CMK (cell line): ENCODE results near the gene LRTM2.
A peak's percentile ranks its signal among the peaks of the same experiment; 100 is the strongest.

Experiments used
- DNase-seq: peaks from one replicate; pipeline ENCODE4 v3.0.0-alpha.2; 2010; ENCODE audit warnings: low read depth

The LRTM2 gene

DNA sequence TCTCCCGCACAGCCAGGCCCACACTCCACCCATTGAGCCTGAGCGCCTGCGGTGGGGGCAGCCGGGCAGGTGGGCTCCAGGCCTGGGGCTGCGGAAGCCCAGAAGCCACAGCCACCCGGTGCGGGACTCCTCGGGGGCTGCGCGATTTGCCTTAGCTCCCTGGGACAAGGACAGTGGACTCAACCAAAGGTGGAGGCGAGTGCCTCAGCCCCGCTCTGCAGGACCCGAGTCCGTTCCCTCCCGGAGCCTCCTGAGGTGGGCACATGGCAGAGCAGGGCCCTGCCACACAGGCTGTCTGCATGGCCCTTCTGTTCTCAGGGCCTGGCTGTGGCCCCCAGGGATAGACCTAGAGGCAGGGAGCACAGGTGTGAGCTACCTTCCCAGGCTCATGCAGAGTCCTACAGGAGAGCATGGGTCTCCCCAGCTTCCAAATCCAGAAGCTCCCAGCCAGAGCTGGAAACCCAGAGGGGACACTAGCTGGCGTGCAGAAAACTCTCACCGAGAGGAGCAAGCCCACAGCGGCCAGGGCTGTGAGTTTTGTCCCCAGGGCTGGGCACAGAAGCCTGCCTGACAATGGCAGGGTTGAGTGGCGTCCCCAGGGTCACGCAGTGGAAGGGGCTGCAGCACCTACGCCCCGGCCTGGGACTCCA lies 22.2 kb upstream of the LRTM2 start:
- no peak for DNase-seq

DNA sequence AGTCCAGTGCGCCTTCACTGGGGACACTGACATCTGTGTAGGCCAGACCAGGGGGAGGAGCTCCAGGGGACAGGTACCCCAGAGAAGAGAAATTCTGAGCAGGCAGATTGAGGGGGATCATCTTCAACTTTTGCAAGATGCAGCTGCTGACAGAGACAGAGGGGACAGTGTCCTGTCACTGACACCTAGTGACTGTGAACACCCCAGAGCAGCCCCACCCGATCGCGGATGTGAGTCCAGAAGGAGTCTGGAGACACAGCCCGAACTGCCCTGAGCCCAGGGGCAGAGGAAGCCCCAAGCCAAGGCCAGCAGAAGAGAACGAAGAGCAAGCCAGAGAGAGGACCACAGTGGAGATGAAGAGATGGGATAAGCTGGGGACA lies 21.7 kb upstream of the LRTM2 start:
- DNase-seq = no peak

- DNase-seq = no peak
These were observed 21.1 kb upstream of the LRTM2 start for GRCh38 chr12:1799051-1799881.

GRCh38 chr12:1799882-1800400 lies 20.4 kb upstream of the LRTM2 start:
- DNase-seq = no peak

DNA sequence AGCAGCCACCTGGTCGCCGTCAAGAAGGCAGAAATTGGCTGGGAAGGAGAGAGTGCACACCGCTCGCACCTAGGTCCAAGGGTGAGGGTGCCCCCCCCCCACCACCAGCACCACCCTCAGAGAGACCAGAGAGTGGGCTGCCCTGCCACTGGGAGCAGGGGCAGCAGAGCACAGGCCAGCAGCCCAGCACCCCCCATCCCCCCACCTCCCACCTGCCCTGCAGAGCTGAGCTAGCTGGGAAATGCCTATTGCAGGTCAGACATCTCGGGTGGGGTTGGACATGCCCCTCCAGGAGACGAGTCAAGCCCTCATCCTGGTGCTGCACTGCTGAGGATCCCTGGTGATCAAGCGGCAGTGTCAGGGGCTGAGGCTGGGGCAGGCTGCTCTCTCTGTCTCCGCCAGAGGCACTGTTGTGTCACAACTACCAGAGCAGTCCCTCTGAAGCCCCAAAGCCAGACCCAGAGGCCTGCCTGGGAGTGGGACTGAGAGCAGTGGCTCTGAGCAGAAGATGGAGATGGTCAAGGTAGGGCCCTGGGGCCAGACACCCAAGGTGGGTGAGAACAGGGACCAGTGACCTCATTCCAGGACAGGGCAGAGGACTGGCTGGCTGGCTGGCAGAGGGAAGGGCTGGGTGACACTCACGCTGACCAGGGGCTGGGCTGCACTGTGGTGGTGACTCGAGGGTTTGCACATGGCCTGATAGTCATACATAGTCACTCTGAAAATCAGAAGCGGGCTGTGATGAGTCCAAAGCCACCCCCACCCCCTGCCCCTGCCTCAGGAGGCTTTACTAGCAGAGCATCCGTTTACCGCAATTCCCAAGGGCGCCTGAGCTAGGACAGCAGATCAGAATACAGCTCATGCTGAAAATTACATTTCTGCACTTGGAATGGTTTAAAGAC lies 19.7 kb upstream of the LRTM2 start:
- DNase-seq = no peak

DNA sequence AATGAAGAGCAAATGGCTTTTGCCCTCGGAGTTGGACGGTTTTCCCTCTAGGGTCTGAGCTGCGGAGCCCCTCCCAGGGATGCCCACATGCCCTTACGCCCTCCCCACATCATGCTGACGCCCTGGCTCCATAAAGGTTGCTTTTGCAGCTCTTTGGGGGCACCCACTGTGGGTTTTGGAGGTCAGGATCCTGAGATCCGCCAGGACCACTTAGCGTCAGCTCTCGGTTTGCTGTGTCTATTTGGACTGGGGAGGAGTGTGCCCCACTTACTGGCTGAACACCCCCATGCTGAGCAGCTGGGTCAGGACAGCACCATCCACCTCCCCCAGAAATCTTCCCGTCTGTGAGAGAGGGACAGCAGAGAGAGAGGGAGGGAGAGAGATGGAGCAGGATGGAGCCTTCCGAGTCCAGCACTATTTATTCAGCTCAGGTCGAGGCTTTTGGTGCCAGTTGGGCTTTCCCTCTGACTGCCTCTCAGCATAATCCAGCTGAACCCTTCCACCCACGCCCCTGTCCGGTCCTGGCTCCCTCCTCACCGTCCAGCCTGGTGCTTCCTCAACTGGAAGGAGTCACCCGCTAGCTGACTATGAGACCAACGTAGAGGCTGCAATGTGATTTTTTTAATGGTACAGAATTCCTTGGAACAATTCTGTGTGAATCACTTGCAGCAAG lies 18.9 kb upstream of the LRTM2 start:
- no peak for DNase-seq

- DNase-seq = no peak
These were observed 16.6 kb upstream of the LRTM2 start for GRCh38 chr12:1803736-1804135.

DNA sequence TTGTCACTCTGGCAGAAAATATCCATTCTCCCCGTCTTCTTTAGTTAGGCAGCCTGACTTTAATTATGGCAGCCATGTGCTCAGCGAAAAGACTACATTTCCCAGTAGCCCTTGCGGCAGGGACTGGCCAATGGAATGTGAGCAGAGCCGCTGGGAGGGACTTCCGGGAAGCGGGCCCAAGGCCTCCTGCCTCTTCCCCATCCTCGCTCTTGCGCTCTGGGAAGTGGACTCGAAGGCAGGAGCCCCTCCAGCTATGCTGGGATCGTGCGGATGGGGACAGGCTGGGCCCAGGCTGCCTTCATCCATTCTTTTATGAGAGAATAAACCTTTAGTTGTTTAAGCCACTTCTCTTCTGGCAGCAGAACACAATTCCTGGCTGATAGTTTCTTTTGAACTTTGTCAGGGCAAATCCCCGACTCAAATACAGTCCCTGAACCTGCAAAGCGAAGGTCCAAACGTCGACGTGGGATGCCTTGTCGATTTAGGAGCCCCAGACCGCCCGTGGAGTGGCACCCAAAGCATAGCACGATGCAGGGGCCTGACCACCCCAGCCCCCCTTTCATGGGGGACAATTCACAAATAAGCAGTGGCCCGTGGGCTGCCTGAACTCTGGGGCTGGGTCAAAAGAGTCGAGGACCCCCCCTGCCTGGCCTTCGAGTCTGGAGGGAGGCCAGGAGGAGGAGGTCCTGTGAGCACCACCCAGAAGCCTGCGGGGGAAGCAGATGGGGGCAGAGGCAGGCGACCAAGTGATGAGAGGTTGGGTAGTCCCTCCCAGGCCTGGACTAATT lies 15.6 kb upstream of the LRTM2 start:
- peak; percentile 83 for DNase-seq

GRCh38 chr12:1805441-1806081 lies 14.8 kb upstream of the LRTM2 start:
- DNase-seq = no peak

DNA sequence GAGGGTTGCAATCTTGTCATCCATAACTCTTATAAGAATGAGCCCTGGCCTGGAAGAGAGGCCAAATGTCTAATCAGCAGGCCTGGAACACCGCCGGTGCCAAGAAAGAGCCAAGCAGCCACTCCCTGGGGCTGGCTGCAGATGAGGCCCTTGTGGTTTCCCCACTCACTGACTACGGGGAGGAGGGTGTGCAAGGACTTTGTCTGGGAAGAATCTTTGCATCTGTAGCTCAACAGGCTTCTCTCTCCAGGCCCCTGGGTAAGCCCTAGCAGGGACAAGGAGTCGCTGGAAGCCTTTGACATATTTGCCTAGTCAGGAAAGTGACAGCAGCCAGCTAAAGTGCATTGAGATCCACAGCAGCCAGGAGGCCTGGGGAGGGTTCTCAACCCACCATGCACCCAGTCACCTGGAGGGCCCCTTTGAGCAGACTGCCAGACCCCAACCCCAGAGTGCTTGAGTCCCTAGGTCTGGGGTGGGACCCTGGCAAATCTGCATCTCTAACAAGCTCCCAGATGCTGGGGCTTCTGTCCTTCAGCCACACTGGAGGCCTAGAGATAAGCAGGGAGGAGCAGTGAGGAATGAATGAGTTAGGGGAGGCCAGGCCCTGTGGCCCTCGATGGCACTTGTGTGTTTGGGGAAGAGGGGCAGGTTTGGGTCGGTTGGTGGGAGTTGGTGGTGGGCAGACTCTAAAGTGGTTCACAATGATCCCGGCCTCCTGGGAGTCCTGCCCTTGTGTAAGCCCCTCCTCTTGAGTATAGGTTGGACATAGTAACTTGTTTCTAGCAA lies 13.9 kb upstream of the LRTM2 start:
- DNase-seq = no peak

DNA sequence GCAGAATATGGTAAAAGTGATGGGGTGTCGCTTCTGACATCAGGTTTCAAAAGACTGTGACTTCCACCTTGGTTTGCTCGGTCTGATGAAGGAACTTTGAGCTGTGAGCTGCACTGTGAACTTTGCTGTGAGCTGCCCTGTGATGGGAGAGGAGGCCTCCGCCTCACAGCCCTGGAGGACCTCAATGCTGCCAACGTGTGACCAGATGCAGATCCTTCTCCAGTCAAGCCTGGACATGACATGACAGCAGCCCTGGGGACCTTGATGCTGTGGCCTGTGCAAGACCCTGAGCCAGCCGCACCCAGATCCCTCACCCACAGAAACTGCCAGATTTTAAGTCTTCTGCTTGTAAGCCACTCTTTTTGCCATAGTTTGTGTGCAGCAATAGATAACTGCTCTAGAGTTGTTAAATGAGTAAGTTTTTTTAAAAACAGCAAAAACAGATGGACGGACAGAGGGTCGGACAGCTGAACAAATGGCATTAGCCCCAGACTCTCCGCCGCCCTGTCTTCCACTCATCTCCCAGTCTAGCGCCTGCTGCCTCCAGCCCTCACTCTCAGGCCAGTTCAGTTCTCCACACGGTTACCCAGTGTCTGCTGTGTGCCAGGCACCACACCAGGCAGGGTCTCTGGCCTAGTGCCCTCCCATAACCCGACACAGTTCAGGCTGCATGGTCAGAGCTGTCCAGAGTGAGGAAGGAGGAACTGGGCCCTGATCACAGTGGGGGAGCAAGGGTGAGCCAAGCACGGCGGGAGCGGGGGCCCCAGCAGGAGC lies 13.1 kb upstream of the LRTM2 start:
- DNase-seq = no peak

- no peak for DNase-seq
These were observed 12.1 kb upstream of the LRTM2 start for GRCh38 chr12:1808036-1808797.

- no peak for DNase-seq
These were observed 11.4 kb upstream of the LRTM2 start for GRCh38 chr12:1808798-1809480.

DNA sequence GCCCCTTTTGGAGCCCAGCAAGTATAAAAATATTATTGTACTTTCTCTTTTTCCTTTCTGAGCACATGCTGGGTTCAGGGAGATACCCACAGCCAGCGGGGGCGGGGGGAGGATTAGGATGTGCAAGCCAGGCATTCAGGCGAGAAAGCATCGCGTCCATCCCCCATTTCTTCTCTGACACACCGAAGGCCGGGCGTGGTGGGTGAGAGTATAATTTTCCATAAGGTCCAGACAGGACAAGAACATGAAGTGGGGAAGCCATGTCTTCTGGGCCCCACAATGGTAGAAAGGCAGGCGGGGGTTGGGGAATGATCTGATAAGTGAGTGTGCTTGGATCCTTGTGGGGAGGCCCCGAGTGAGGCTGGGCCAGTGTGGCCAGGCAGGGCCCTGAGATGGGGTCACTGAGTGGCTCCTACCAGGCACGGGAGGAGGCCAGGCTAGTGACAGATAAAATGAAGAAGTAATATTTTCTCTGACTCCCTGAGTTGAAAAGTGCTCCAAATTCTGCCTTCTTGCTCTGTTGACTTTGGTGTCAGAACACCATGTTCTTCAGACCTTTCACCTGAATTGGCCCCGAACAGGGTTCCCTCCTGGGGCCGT lies 10.7 kb upstream of the LRTM2 start:
- no peak for DNase-seq

DNA sequence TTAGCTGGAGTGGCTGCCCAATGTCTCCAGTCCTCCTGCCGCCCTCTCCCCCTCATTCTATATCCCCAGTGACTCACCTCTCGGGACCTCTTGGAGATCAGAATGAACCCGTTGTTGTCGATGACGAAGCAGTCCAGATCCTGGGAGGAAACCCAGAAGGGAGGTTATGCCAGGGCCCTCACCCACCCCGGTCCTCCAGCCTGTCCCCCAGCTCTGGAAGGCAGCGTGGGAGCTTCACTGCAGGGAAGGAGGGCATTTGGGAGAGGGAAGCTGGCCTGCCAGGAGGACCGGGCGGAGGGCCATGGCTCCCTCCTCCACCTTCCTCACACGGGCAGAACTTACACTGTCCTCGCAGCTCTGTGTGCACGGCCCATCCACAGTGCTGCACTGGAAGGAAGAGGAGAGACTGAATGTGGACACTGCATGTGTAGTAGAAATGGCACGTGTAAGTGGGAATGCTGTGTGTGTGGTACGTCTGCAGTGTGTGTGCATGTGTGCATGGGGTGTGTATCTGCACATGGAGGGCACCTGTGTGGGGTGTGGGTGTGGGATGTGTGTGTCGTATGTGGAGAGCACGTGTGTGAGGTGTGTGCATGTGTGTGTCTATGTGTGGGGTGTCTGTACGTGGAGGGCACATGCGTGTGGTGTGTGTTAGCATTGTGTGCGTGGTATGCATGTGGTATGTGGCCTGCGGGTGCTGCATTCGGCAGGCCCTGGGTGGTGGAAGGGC lies 10.0 kb upstream of the LRTM2 start:
- no peak for DNase-seq

DNA sequence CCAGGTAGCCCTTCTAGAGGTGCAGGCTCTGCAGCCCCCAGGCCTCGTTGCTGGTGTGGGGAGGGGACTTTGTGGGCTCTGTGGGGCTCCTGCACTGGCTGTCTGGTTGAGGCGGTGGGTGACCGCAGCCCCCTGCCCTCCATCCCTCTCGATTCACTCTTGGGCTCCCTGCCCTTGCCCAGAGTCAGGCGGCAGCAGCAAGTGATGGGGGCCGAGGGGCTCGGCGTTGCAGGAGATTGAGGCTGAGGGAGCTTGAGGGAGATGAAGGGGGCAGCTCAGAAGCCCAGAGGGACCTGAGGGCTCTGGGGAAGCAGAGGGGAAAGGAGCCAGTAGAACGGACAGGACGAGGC lies 9.5 kb upstream of the LRTM2 start:
- DNase-seq = no peak
